ENCODE data around the gene MTFR2. TPM values are rescaled to one million over a fixed set of nuclear protein-coding genes. Genes with fewer than 3 reads are reported as not detected.

Gene MTFR2
- 10 to 100 TPM; 31.8 to 35.8 TPM for total RNA-seq

GRCh38 chr6:136249811-136250685 is at the start of gene MTFR2:
Gene MTFR2, minus strand, starts transcription at chr6:136250311. Its CDS starts 1,212 bp downstream, at chr6:136249099.
- Mint-ChIP-seq H3K4me3 (peak within 1 kb of the TSS; percentile 97), H3K27ac (peak within 1 kb of the TSS; percentile 89), H3K27me3 (no peaks in the 10 kb centered on the region), H3K36me3 (peaks cover 43% of the 10 kb centered on the region), H3K9me3 (ENCODE audit: low read depth) (no peaks in the 10 kb centered on the region), H3K4me1 (peaks cover 78% of the 10 kb centered on the region)
- CTCF ChIA-PET: interaction anchor here (0.7 to 2.2 kb wide), 8 partner anchors 19 to 797 kb away, joined by 3 to 10 read pairs (median 6); partner anchors contain the start of gene BCLAF1
- ATAC-seq (peak; percentile 94), DNase-seq (peak; percentile 98)

- Mint-ChIP-seq H3K9me3 (ENCODE audit: low read depth) (no peaks in the 10 kb centered on the region), H3K27me3 (no peaks in the 10 kb centered on the region), H3K36me3 (no peaks in the 10 kb centered on the region), H3K4me1 (peaks cover 14% of the 10 kb centered on the region), H3K4me3 (no peak overlapping the region), H3K27ac (no peak overlapping the region)
- DNase-seq (no peak), ATAC-seq (no peak)
- CTCF ChIA-PET: interaction anchor here (0.9 to 1.3 kb wide), 2 partner anchors 58 to 498 kb away, joined by 3 read pairs; partner anchors contain the start of gene MAP3K5
Observed at GRCh38 chr6:136294621-136295020, 44.5 kb upstream of the MTFR2 start.

GRCh38 chr6:136290410-136291010 is 40.4 kb upstream of the MTFR2 start:
- ATAC-seq (peak; percentile 34), DNase-seq (peak; percentile 92)
- peak overlapping the region; percentile 98 for H3K27ac Mint-ChIP-seq
- CTCF ChIA-PET: interaction anchor here (1.0 to 3.2 kb wide), 7 partner anchors 27 to 793 kb away, joined by 3 to 13 read pairs (median 5); partner anchors contain the start of genes AHI1, MAP7 and MTFR2
- H3K4me1 Mint-ChIP-seq: peaks cover 31% of the 10 kb centered on the region
- no peaks in the 10 kb centered on the region for H3K9me3 Mint-ChIP-seq (ENCODE audit: low read depth)
- H3K36me3 Mint-ChIP-seq: peaks cover 19% of the 10 kb centered on the region
- H3K4me3 Mint-ChIP-seq: peak overlapping the region; percentile 95
- no peaks in the 10 kb centered on the region for H3K27me3 Mint-ChIP-seq

- H3K36me3 Mint-ChIP-seq: peaks cover 25% of the 10 kb centered on the region
- CTCF ChIA-PET: interaction anchor here (1.0 to 3.2 kb wide), 9 partner anchors 16 to 792 kb away, joined by 3 to 13 read pairs (median 5); partner anchors contain the start of genes AHI1, MAP7 and MTFR2
- peak within 1 kb of the TSS; percentile 98 for H3K27ac Mint-ChIP-seq
- ATAC-seq (peak; percentile 81), DNase-seq (peak; percentile 100)
- peaks cover 38% of the 10 kb centered on the region for H3K4me1 Mint-ChIP-seq
- H3K27me3 Mint-ChIP-seq: no peaks in the 10 kb centered on the region
- peak within 1 kb of the TSS; percentile 95 for H3K4me3 Mint-ChIP-seq
- no peaks in the 10 kb centered on the region for H3K9me3 Mint-ChIP-seq (ENCODE audit: low read depth)
Observed at GRCh38 chr6:136289579-136290409, 39.7 kb upstream of the MTFR2 start, which contains the start of gene BCLAF1. Gene BCLAF1, minus strand, starts transcription at chr6:136289846. Its CDS starts 9,980 bp downstream, at chr6:136279866.

- H3K27ac Mint-ChIP-seq: peak overlapping the region; percentile 98
- DNase-seq (peak; percentile 95), ATAC-seq (peak; percentile 54)
- no peaks in the 10 kb centered on the region for H3K9me3 Mint-ChIP-seq (ENCODE audit: low read depth)
- peaks cover 44% of the 10 kb centered on the region for H3K4me1 Mint-ChIP-seq
- H3K4me3 Mint-ChIP-seq: peak overlapping the region; percentile 95
- no peaks in the 10 kb centered on the region for H3K27me3 Mint-ChIP-seq
- peaks cover 26% of the 10 kb centered on the region for H3K36me3 Mint-ChIP-seq
- CTCF ChIA-PET: interaction anchor here (1.0 to 3.2 kb wide), 7 partner anchors 16 to 791 kb away, joined by 3 to 13 read pairs (median 5); partner anchors contain the start of genes AHI1, MAP3K5 and MTFR2
Observed at GRCh38 chr6:136289327-136289578, 39.1 kb upstream of the MTFR2 start.

- Mint-ChIP-seq H3K4me3 (peak overlapping the region; percentile 95), H3K9me3 (ENCODE audit: low read depth) (no peaks in the 10 kb centered on the region), H3K27ac (peak overlapping the region; percentile 98), H3K4me1 (peaks cover 48% of the 10 kb centered on the region), H3K36me3 (peaks cover 26% of the 10 kb centered on the region), H3K27me3 (no peaks in the 10 kb centered on the region)
- CTCF ChIA-PET: interaction anchor here (1.0 to 3.2 kb wide), 8 partner anchors 15 to 791 kb away, joined by 3 to 13 read pairs (median 6); partner anchors contain the start of genes AHI1, MAP3K5 and MTFR2
- DNase-seq (peak; percentile 94), ATAC-seq (peak; percentile 61)
Observed at GRCh38 chr6:136288566-136289326, 38.6 kb upstream of the MTFR2 start.

GRCh38 chr6:136284909-136285308 is 34.8 kb upstream of the MTFR2 start:
- ATAC-seq (no peak), DNase-seq (no peak)
- peaks cover 66% of the 10 kb centered on the region for H3K4me1 Mint-ChIP-seq
- no peaks in the 10 kb centered on the region for H3K9me3 Mint-ChIP-seq (ENCODE audit: low read depth)
- H3K4me3 Mint-ChIP-seq: peak overlapping the region; percentile 54
- H3K27ac Mint-ChIP-seq: peak overlapping the region; percentile 65
- H3K27me3 Mint-ChIP-seq: no peaks in the 10 kb centered on the region
- peaks cover 52% of the 10 kb centered on the region for H3K36me3 Mint-ChIP-seq
- CTCF ChIA-PET: interaction anchor here (0.7 to 1.6 kb wide), 2 partner anchors 59 to 791 kb away, joined by 3 to 4 read pairs; no protein-coding TSS in a partner anchor

- Mint-ChIP-seq H3K27me3 (no peaks in the 10 kb centered on the region), H3K4me3 (peak overlapping the region; percentile 43), H3K9me3 (ENCODE audit: low read depth) (no peaks in the 10 kb centered on the region), H3K36me3 (peaks cover 48% of the 10 kb centered on the region), H3K4me1 (peaks cover 71% of the 10 kb centered on the region), H3K27ac (peak overlapping the region; percentile 77)
- ATAC-seq: peak; percentile 11
- no peak for DNase-seq
- CTCF ChIA-PET: interaction anchor here (0.6 kb wide), 1 partner anchor 623 kb away, joined by 3 read pairs; no protein-coding TSS in a partner anchor
Observed at GRCh38 chr6:136282906-136283305, 32.8 kb upstream of the MTFR2 start.

- ATAC-seq (no peak), DNase-seq (no peak)
- CTCF ChIA-PET: no interaction called here
- no peaks in the 10 kb centered on the region for H3K27me3 Mint-ChIP-seq
- no peak overlapping the region for H3K4me3 Mint-ChIP-seq
- no peaks in the 10 kb centered on the region for H3K9me3 Mint-ChIP-seq (ENCODE audit: low read depth)
- peaks cover 49% of the 10 kb centered on the region for H3K36me3 Mint-ChIP-seq
- no peak overlapping the region for H3K27ac Mint-ChIP-seq
- peaks cover 54% of the 10 kb centered on the region for H3K4me1 Mint-ChIP-seq
Observed at GRCh38 chr6:136280032-136280609, 30.0 kb upstream of the MTFR2 start.

GRCh38 chr6:136274062-136274461 is 24.0 kb upstream of the MTFR2 start:
- Mint-ChIP-seq H3K27me3 (no peaks in the 10 kb centered on the region), H3K9me3 (ENCODE audit: low read depth) (no peaks in the 10 kb centered on the region), H3K27ac (no peak overlapping the region), H3K36me3 (peaks cover 64% of the 10 kb centered on the region), H3K4me3 (no peak overlapping the region), H3K4me1 (peaks cover 24% of the 10 kb centered on the region)
- ATAC-seq (no peak), DNase-seq (no peak)
- CTCF ChIA-PET: interaction anchor here (0.8 to 2.3 kb wide), 6 partner anchors 16 to 47 kb away, joined by 3 to 8 read pairs (median 4); partner anchors contain the start of genes BCLAF1 and MTFR2

- CTCF ChIA-PET: interaction anchor here (1.1 kb wide), 1 partner anchor 14 kb away, joined by 3 read pairs; no protein-coding TSS in a partner anchor
- ATAC-seq (no peak), DNase-seq (no peak)
- Mint-ChIP-seq H3K4me1 (peaks cover 22% of the 10 kb centered on the region), H3K27me3 (no peaks in the 10 kb centered on the region), H3K4me3 (no peak overlapping the region), H3K36me3 (peaks cover 69% of the 10 kb centered on the region), H3K9me3 (ENCODE audit: low read depth) (no peaks in the 10 kb centered on the region), H3K27ac (no peak overlapping the region)
Observed at GRCh38 chr6:136265101-136265500, 15.0 kb upstream of the MTFR2 start.

GRCh38 chr6:136262940-136263339 is 12.8 kb upstream of the MTFR2 start:
- Mint-ChIP-seq H3K4me3 (no peak overlapping the region), H3K4me1 (peaks cover 17% of the 10 kb centered on the region), H3K36me3 (peaks cover 69% of the 10 kb centered on the region), H3K27me3 (no peaks in the 10 kb centered on the region), H3K27ac (no peak overlapping the region), H3K9me3 (ENCODE audit: low read depth) (no peaks in the 10 kb centered on the region)
- DNase-seq: no peak
- no peak for ATAC-seq
- CTCF ChIA-PET: no interaction called here
